H1 (cell line): ENCODE results near the gene ZNHIT3. TPM values are rescaled to one million over a fixed set of nuclear protein-coding genes. Genes with fewer than 3 reads are reported as not detected.

ENCODE experiments used
- CTCF ChIA-PET: fragments of 300-600 bp; sonication (Branson Sonifier 250); formaldehyde crosslinking; loops from one replicate; lab custom pipeline; 2021; ENCODE audit not compliant: partially characterized antibody; lab: Charles Lee
- POLR2A ChIA-PET: fragments of 300-600 bp; sonication (Branson Sonifier 250); formaldehyde crosslinking; loops from one replicate; lab custom pipeline; 2021; ENCODE audit warnings: inconsistent platforms; ENCODE audit not compliant: partially characterized antibody; lab: Charles Lee
- DNase-seq, 2 experiments: peaks; one replicate each; pipeline versions ENCODE4 v3.0.0 to v3.0.0-alpha.2; 2010 to 2022; ENCODE audit warnings: low spot score in 2 of 2, low read depth in 1 of 2, mixed read lengths in 1 of 2
- FAIRE-seq: peaks from 2 replicates; lab custom pipeline; 2011; peaks lifted over from hg19 to GRCh38; lab: Jason Lieb, UNC
- H2AFZ ChIP-seq: 2 replicates; pipeline ENCODE4 v1.8.1; 2012; ENCODE audit warnings: low read length, inconsistent platforms
- H2AK5ac ChIP-seq: 2 replicates; pipeline ENCODE4 v1.6.1; 2013; ENCODE audit warnings: low read depth, low read length
- H2BK120ac ChIP-seq: replicated peaks from 2 replicates; pipeline ENCODE3; 2013; ENCODE audit warnings: low read depth, low read length, inconsistent platforms
- H2BK12ac ChIP-seq: 2 replicates; pipeline ENCODE4 v1.6.1; 2013; ENCODE audit warnings: low read depth, low read length
- H2BK15ac ChIP-seq: 2 replicates; pipeline ENCODE4 v1.6.1; 2013; ENCODE audit warnings: low read length
- H2BK20ac ChIP-seq: 2 replicates; pipeline ENCODE4 v1.6.1; 2013; ENCODE audit warnings: low read length
- H2BK5ac ChIP-seq: 2 replicates; pipeline ENCODE4 v1.6.1; 2013; ENCODE audit warnings: low read depth, low read length
- H3K14ac ChIP-seq: 2 replicates; pipeline ENCODE4 v1.6.1; 2013; ENCODE audit warnings: inconsistent platforms; ENCODE audit not compliant: insufficient read length
- H3K18ac ChIP-seq: 2 replicates; pipeline ENCODE4 v1.6.1; 2013; ENCODE audit warnings: low read length; ENCODE audit errors: extremely low read depth
- H3K23ac ChIP-seq: 2 replicates; pipeline ENCODE4 v1.6.1; 2013; ENCODE audit warnings: inconsistent platforms; ENCODE audit not compliant: insufficient read length
- H3K23me2 ChIP-seq: 2 replicates; pipeline ENCODE4 v1.6.1; 2013; ENCODE audit warnings: low read depth, low read length
- H3K27ac ChIP-seq: 2 replicates; pipeline ENCODE4 v1.6.1; 2011; ENCODE audit warnings: low read depth, low read length, inconsistent platforms
- H3K27me3 ChIP-seq, 4 experiments: replicated peaks in 1 of 4; 1 replicate in 1 of 4; 2 replicates in 3 of 4; pipeline versions ENCODE4 v1.6.1 to v1.8.1; 2011 to 2013; ENCODE audit warnings: low read length in 3 of 4, mild to moderate bottlenecking in 3 of 4, inconsistent platforms in 2 of 4, mixed read lengths in 2 of 4, moderate library complexity in 1 of 4; ENCODE audit not compliant: control insufficient read depth in 3 of 4, insufficient read depth in 3 of 4; ENCODE audit errors: extremely low read depth in 1 of 4
- H3K36me3 ChIP-seq, 4 experiments: 2 replicates each; pipeline versions ENCODE4 v1.6.1 to v1.8.1; 2011 to 2013; ENCODE audit warnings: mild to moderate bottlenecking in 4 of 4, low read length in 3 of 4, moderate library complexity in 2 of 4, control low read depth in 1 of 4, inconsistent platforms in 1 of 4; ENCODE audit not compliant: insufficient read depth in 4 of 4, control insufficient read depth in 2 of 4
- H3K4ac ChIP-seq: replicated peaks from 2 replicates; pipeline ENCODE3; 2013; ENCODE audit warnings: low read length, low read depth, mixed read lengths, inconsistent platforms; ENCODE audit not compliant: insufficient read length
- H3K4me1 ChIP-seq, 4 experiments: replicated peaks in 1 of 4; 1 replicate in 1 of 4; 2 replicates in 3 of 4; pipeline versions ENCODE4 v1.6.1 to v1.8.1; 2011 to 2013; ENCODE audit warnings: low read length in 3 of 4, inconsistent platforms in 2 of 4, mixed read lengths in 1 of 4; ENCODE audit not compliant: insufficient read depth in 4 of 4, control insufficient read depth in 3 of 4
- H3K4me2 ChIP-seq, 2 experiments: 2 replicates each; pipeline versions ENCODE4 v1.6.1 to v1.8.1; 2011 to 2013; ENCODE audit warnings: low read depth in 2 of 2, low read length in 2 of 2, control low read depth in 1 of 2, inconsistent platforms in 1 of 2, mild to moderate bottlenecking in 1 of 2; ENCODE audit not compliant: insufficient read depth in 1 of 2
- H3K4me3 ChIP-seq, 4 experiments: fragments of 200-600, 300-600 bp in 1 of 4; sonication (generic), shearing (Covaris generic), sonication (Bioruptor Twin) in 1 of 4; 2 replicates each; pipeline versions ENCODE4 v1.5.1 to v1.8.1; 2011 to 2016; ENCODE audit warnings: low read length in 4 of 4, low read depth in 3 of 4, control low read depth in 2 of 4, inconsistent platforms in 2 of 4, mild to moderate bottlenecking in 2 of 4, mixed read lengths in 1 of 4, moderate library complexity in 1 of 4; ENCODE audit not compliant: insufficient read depth in 2 of 4; ENCODE audit errors: extremely low read depth in 1 of 4
- H3K56ac ChIP-seq: replicated peaks from 2 replicates; pipeline ENCODE3; 2013; ENCODE audit warnings: low read depth, mild to moderate bottlenecking, mixed read lengths, low read length, inconsistent platforms; ENCODE audit not compliant: insufficient read length
- H3K79me1 ChIP-seq: 2 replicates; pipeline ENCODE4 v1.6.1; 2013; ENCODE audit warnings: low read depth, low read length, control low read depth
- H3K79me2 ChIP-seq, 2 experiments: 2 replicates each; pipeline versions ENCODE4 v1.6.1 to v1.8.1; 2012 to 2013; ENCODE audit warnings: low read length in 2 of 2, mild to moderate bottlenecking in 2 of 2, inconsistent platforms in 1 of 2; ENCODE audit not compliant: insufficient read depth in 2 of 2, control insufficient read depth in 1 of 2
- H3K9ac ChIP-seq, 4 experiments: replicated peaks in 1 of 4; 1 replicate in 1 of 4; 2 replicates in 3 of 4; pipeline versions ENCODE4 v1.6.1 to v1.8.1; 2011 to 2013; ENCODE audit warnings: low read depth in 3 of 4, low read length in 3 of 4, control low read depth in 2 of 4, mild to moderate bottlenecking in 2 of 4, moderate library complexity in 2 of 4, inconsistent platforms in 1 of 4; ENCODE audit errors: extremely low read depth in 1 of 4
- H3K9me3 ChIP-seq, 2 experiments: 2 replicates each; pipeline versions ENCODE4 v1.6.1 to v1.8.1; 2012 to 2013; ENCODE audit warnings: mild to moderate bottlenecking in 2 of 2, moderate library complexity in 2 of 2, control low read depth in 1 of 2, inconsistent platforms in 1 of 2, low read depth in 1 of 2, low read length in 1 of 2, mixed read lengths in 1 of 2; ENCODE audit not compliant: insufficient read depth in 2 of 2
- H4K20me1 ChIP-seq, 2 experiments: replicated peaks in 1 of 2; 2 replicates each; pipeline versions ENCODE3 to v1.8.1; 2011 to 2013; ENCODE audit warnings: inconsistent platforms in 2 of 2, low read length in 2 of 2, mild to moderate bottlenecking in 1 of 2; ENCODE audit not compliant: insufficient read depth in 2 of 2, control insufficient read depth in 1 of 2
- H4K5ac ChIP-seq: 2 replicates; pipeline ENCODE4 v1.6.1; 2013; ENCODE audit warnings: low read length, low read depth, mixed read lengths, inconsistent platforms; ENCODE audit not compliant: insufficient read length
- H4K8ac ChIP-seq: 2 replicates; pipeline ENCODE4 v1.8.0; 2013; ENCODE audit warnings: mild to moderate bottlenecking, moderate library complexity, low read length, inconsistent platforms; ENCODE audit not compliant: insufficient read depth; ENCODE audit errors: extremely low read depth
- H4K91ac ChIP-seq: replicated peaks from 2 replicates; pipeline ENCODE3; 2013; ENCODE audit warnings: low read length, mixed read lengths, inconsistent platforms; ENCODE audit not compliant: insufficient read length
- BACH1 ChIP-seq: IDR thresholded peaks from 2 replicates; pipeline ENCODE4 v1.6.1; 2012; ENCODE audit warnings: low read length, improper control_type of control experiment
- EGR1 ChIP-seq: IDR thresholded peaks from 2 replicates; pipeline ENCODE4 v1.6.1; 2011; ENCODE audit warnings: low read depth, low read length, borderline replicate concordance
- EP300 ChIP-seq, 2 experiments: IDR thresholded peaks; 1 replicate in 1 of 2; 2 replicates in 1 of 2; pipeline ENCODE4 v1.6.1; 2011 to 2012; ENCODE audit warnings: low read depth in 2 of 2, low read length in 2 of 2, mild to moderate bottlenecking in 2 of 2, borderline replicate concordance in 1 of 2, inconsistent platforms in 1 of 2, moderate library complexity in 1 of 2
- JUN ChIP-seq: IDR thresholded peaks from 2 replicates; pipeline ENCODE4 v1.6.1; 2011; ENCODE audit warnings: low read depth, mild to moderate bottlenecking, improper control_type of control experiment, low read length
- KDM4A ChIP-seq: IDR thresholded peaks from one replicate; pipeline ENCODE4 v1.7.1; 2012; ENCODE audit warnings: low read depth, mild to moderate bottlenecking, moderate library complexity, low read length, inconsistent platforms; ENCODE audit not compliant: severe bottlenecking
- KDM5A ChIP-seq: fragments of 200-600 bp; IDR thresholded peaks from 2 replicates; pipeline ENCODE4 v1.7.1; 2012; ENCODE audit warnings: mild to moderate bottlenecking, low read length, inconsistent platforms, mixed read lengths
- PHF8 ChIP-seq: fragments of 200-600 bp; sonication (generic); conservative IDR thresholded peaks from 2 replicates; pipeline ENCODE4 v1.7.1; 2012; ENCODE audit warnings: low read depth, mild to moderate bottlenecking, inconsistent platforms, low read length, moderate library complexity
- POLR2A ChIP-seq, 2 experiments: IDR thresholded peaks; 1 replicate in 1 of 2; 2 replicates in 1 of 2; pipeline ENCODE4 v1.6.1; 2011; ENCODE audit warnings: low read depth in 2 of 2, low read length in 2 of 2, mild to moderate bottlenecking in 2 of 2; ENCODE audit errors: control extremely low read depth in 1 of 2
- POLR2AphosphoS5 ChIP-seq: IDR thresholded peaks from 2 replicates; pipeline ENCODE4 v1.6.1; 2011; ENCODE audit warnings: low read depth, low read length
- RAD21 ChIP-seq, 2 experiments: IDR thresholded peaks in 1 of 2; conservative IDR thresholded peaks in 1 of 2; 2 replicates each; pipeline ENCODE4 v1.6.1; 2011; ENCODE audit warnings: low read depth in 2 of 2, low read length in 2 of 2, improper control_type of control experiment in 1 of 2, inconsistent platforms in 1 of 2, mild to moderate bottlenecking in 1 of 2, moderate library complexity in 1 of 2
- SUZ12 ChIP-seq: fragments of 200-600 bp; sonication (generic); IDR thresholded peaks from 2 replicates; pipeline ENCODE4 v1.6.1; 2012; ENCODE audit warnings: mild to moderate bottlenecking, inconsistent platforms, low read length, moderate library complexity, mixed read lengths
- WGBS, 2 experiments: shearing (Covaris generic) in 1 of 2; methylation state at CpG; one replicate each; pipeline versions ENCODE4 v1.1.6 to v1.1.7; 2013 to 2015; ENCODE audit warnings: low lambda C conversion rate in 2 of 2, mixed read lengths in 2 of 2, inconsistent platforms in 1 of 2, low coverage in 1 of 2, missing lambda C conversion rate in 1 of 2; ENCODE audit not compliant: insufficient replicate concordance in 2 of 2, insufficient coverage in 1 of 2, insufficient read length in 1 of 2; ENCODE audit errors: extremely low coverage in 1 of 2, missing lambda C conversion rate in 1 of 2; 5-methylcytosine and 5-hydroxymethylcytosine counted together
- polyA plus RNA-seq, 7 experiments: library from polyadenylated mRNA; depleted of rRNA in 3 of 7; stranded (reverse) in 5 of 7; unstranded in 2 of 7; fragments of >200 nt in 5 of 7; fragments of 200-250 nt in 2 of 7; gene quantifications; 1 replicate in 5 of 7; 2 replicates in 1 of 7; 4 replicates in 1 of 7; pipeline versions ENCODE4 v1.2.1 to v1.2.3, GENCODE V29; 2011 to 2013; ENCODE audit warnings: missing spikeins in 2 of 7, mixed read lengths in 2 of 7
- total RNA-seq: library from RNA; stranded (reverse); fragmentation: NEBNext Ultra II Directional; extraction: Animal tissue kit (Norgen Biotek cat#: 25700); gene quantifications from 2 replicates; pipeline ENCODE4 v1.2.1, GENCODE V29; 2021

The ZNHIT3 gene
- total and polyA plus RNA-seq, 2 of the 8 experiments (the other 6 are each of a cell fraction or from before 2014, with no cell fraction given) = 59.1 to 147 TPM

DNA sequence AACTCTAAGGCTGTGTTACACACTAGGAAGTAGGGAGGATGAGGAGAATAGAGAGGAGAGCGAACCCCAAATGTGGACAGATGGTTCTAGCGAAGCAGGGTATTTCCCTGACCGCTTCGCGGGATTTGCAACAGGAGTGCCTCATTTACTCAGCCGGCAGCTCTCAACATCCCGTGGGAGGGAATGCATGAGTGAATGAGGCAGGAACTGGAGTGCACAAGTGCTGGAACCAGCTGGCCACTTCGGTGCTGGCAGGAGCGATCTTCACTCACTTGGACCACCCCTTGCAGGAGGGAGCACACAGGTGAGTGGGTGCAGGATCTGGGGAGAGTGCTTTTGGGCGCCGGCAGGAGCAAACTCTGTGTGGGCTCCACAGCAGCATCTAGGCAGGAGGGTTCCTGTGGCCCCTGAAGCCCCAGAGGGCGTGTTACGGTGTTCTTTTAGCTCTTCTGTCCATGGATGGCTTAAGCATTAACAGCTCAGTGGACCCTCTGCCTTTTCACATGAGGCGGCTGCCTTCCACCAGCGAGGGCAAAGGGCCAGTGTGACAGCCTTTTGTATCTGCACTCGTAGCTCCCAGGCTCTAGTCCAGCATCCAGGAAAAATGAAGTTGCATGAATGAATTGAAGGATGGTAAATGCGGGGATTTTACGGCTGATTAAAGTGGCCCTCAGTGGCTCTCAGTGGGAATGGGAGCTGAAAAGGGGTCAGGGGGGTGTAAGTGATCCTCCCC, 17.4 kb upstream of the ZNHIT3 start:
- H3K4ac ChIP-seq = no peak overlapping the region
- no peak overlapping the region for H2AFZ ChIP-seq
- no peak overlapping the region for H3K56ac ChIP-seq
- H4K20me1 ChIP-seq = peaks cover 0 to 3% of the 10 kb centered on the region in 2 experiments
- H3K4me2 ChIP-seq = no peak overlapping the region
- no peaks in the 10 kb centered on the region for H3K36me3 ChIP-seq
- no peak for DNase-seq
- no peak overlapping the region for H3K18ac ChIP-seq
- H3K23ac ChIP-seq = no peak overlapping the region
- no peak overlapping the region for H2BK12ac ChIP-seq
- POLR2A ChIA-PET = interaction anchor here (0.5 to 0.6 kb wide), 2 partner anchors 21 to 998 kb away, joined by 3 read pairs; no protein-coding TSS in a partner anchor
- no peak overlapping the region for H4K91ac ChIP-seq
- WGBS, 2 experiments = 86% methylated on average over 18 of the region's 18 CpGs; no CpG with 5 or more reads in 1 of the 2 experiments
- no peaks in the 10 kb centered on the region for H3K79me1 ChIP-seq
- no peak for FAIRE-seq
- no peaks in the 10 kb centered on the region for H3K79me2 ChIP-seq
- CTCF ChIA-PET = interaction anchor here (0.8 to 2.6 kb wide), 5 partner anchors 8 to 14 kb away, joined by 3 to 17 read pairs (median 3); no protein-coding TSS in a partner anchor
- H4K8ac ChIP-seq = no peak overlapping the region
- no peak overlapping the region for H3K27ac ChIP-seq
- 0 out of 7 replicates have a peak, but pooled peaks cover 0 to 2% (median 0%) of the 10 kb centered on the region in 4 experiments for H3K4me1 ChIP-seq
- no peaks in the 10 kb centered on the region for H3K9me3 ChIP-seq
- no peak overlapping the region for H3K4me3 ChIP-seq
- no peak overlapping the region for H2BK20ac ChIP-seq
- no peak overlapping the region for H3K14ac ChIP-seq
- H4K5ac ChIP-seq = no peak overlapping the region
- no peak overlapping the region; the same call in 1 of the 2 replicates for H2BK5ac ChIP-seq
- H2AK5ac ChIP-seq = no peak overlapping the region
- TF ChIP-seq KDM4A (no peak), JUN (no peak), SUZ12 (no peak), POLR2AphosphoS5 (no peak), PHF8 (no peak), EP300 (IDR thresholded peaks at IDR 0.05; ENCODE audit: borderline replicate concordance in 1 of 2, low read depth in 2 of 2, low read length in 2 of 2) (no peak), EGR1 (no peak), POLR2A (IDR thresholded peaks at IDR 0.05; ENCODE audit: control extremely low read depth in 1 of 2, low read depth in 2 of 2, low read length in 2 of 2) (no peak), RAD21 (IDR thresholded peaks at IDR 0.05 in 1 of 2, conservative IDR thresholded peaks at IDR 0.05 in 1 of 2; ENCODE audit: low read depth in 2 of 2, low read length in 2 of 2) (no peak), BACH1 (no peak), KDM5A (no peak)
- H2BK15ac ChIP-seq = no peak overlapping the region
- peaks cover 4 to 22% (median 16%) of the 10 kb centered on the region in 4 experiments for H3K27me3 ChIP-seq
- H3K9ac ChIP-seq = no peak overlapping the region
- H3K23me2 ChIP-seq = no peaks in the 10 kb centered on the region
- no peak overlapping the region for H2BK120ac ChIP-seq
